ENCODE data around the gene MYH9.
"Not testable (repeated sequence)": the region's sequence is repeated elsewhere in the genome, so short reads cannot be mapped to it uniquely, and the experiment has no call there.

The MYH9 gene

DNA sequence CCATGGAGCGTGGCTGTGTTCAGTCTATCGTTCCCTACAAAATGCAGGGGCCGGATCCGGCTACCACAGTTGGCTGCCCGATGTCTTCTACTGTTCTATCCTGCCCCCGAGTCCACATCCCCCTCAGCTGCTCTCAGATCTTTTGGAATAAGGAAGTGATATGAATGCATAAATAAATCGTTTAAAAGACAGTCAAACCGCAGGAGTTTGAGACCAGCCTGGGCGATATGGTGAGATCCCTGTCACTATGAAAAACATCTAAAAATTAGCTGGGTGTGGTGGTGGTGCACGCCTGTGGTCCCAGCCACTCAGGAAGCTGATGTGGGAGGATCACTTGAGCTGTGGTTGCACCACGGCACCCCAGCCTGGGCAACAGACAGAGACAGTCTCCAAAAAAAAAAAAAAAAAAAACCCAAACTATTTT, 97.8 kb downstream of the MYH9 start:
- DNase-seq = not testable (repeated sequence)

DNA sequence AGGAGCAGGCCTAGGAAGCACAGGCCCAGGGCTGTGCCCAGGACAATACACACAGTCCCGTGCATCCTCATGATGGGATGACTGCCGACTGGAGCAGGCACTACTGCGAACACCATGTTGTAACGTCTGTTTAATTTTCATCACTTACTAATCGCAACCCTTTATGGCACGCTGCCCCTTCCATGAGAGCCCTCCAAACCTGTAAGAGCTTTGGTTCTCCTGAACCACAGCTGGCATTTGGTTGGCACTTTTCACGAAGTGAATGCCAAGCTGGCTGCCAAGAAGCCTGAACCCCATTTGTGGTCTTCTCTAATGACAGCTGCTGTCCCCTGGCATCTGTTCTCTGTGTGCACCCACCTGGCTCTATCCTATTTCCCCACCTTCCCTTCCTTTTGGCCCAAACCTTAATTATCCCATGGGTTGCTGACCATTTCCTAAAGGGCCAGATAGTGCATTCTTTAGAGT, 98.3 kb downstream of the MYH9 start:
- no peak for DNase-seq

DNA sequence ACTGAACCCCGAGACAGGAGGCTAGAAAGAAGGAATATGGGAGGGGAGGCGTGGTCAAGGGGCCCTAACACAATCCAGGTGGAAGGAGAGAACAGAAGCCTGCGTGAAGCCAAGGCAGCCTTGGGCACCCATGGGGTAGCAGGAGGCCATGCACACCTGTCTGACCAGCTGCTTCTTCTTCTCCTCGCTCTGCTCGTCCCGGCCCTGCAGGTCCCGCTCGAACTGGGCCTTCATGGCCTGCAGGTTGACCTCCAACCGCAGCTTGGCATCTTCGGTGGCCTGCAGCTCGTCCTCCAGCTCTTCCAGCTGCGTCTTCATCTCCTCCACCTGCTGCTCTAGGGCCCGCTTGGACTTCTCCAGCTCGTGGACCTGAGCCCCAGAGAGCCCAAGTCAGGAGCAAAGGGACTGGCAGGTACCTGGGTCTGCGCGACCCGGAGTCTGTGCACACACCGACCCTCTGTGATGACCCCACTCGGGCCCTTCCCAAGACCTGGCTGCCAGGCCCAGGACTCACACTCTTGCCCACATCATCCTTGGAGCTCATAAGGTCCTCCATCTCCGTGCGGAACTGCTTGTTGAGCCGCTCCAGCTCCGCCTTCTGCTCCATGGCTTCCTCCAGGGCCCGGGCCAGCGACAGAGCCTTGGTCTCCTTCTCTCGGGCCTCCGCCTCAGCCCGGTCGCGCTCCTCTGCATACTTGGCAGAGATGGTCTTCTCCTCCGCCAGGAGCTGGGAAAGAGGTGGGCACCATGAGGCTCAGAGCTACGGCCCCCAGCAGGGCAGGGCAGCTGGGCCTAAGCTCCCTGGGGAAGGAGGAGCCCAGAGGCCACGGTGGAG, 99.0 kb downstream of the MYH9 start:
- no peak for DNase-seq

DNA sequence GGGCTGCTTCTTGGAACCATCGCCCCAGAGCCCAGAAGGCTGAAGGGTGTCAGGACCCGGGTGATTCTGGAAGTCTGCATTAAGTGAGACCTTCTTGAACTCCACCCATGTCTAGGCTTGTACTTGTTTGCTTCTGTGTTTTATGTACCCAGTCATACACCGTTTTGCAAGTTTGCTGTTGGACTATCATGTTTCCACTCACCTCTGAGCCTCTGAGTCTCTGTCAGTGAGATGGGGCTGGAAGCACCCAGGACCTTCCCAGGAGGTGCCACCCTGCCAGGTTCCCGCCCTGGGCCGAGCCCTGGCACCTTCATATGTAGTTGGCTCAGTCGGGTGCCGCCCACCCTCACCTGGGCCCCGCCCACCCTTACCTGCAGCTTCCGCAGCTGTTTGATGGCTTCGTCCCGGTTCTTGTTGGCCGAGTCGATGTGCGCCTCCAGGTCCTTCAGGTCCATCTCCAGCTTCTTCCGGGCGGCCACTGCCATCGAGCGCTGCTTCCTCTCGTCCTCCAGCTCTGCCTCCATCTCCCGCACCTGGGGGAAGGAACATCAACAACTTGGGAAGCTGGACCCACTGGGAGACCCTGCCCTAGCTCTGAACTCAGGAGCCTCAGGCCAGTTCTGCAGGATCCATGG, 99.8 kb downstream of the MYH9 start:
- no peak for DNase-seq

DNA sequence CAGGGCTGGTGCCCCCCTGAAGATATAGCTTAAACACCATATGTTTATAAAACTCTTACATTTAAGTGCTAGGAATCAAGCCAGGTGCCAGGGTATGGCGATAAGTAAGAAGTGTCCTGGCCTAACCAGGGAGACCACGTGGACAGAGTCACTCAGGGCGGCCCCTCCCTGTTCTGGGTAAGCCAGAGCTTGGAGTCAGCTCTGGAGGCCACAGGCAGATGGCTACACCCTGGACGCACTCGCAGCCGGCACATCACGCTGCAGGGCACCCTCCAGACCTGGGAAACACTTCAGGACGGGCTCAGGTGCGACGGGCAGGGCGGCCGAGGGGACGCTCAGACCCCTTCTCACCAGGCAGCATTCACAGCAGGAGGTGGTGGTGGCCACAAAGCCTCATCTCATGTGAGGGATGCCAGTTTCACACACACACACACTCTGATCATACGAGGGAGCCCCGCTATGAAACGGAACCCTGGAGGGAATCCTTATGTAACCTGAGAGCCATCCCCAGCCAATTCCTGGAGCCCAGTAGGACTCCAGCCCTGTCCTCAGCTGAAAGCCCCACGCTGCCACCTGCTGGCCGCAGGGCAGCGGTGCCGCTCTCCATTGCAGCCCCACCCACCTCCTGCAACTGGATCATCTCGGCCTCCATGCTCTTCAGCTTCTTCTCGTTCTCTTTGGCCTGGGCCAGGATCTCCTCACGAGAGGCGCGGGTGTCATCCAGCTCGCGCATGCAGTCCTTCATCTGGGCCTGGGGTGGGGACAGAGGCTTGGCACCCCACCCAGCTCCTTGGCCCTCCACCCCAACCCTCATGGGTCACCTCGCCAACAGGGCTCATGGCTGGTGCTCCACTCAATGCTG, 101.4 kb downstream of the MYH9 start:
- peak; percentile 52 for DNase-seq

DNA sequence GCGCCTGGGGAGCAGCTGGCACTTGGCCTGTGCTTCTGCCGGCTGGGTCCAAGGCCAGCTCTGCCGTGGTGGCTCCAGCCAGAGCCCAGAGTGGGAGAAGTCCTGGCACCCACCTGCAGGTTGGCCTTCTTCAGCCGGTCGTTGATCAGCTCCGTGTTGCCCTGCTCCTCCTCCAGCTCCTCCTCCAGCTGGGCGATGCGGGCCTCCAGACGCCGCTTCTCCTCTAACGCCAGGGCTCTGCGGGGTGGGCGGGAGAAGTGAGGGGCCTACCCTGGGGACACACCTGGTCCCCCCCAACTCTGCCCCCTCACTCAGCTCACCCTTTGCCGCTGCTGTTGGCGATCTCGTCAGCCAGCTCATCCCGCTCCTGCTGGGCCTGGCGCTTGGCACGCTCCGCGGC, 102.2 kb downstream of the MYH9 start:
- no peak for DNase-seq

DNA sequence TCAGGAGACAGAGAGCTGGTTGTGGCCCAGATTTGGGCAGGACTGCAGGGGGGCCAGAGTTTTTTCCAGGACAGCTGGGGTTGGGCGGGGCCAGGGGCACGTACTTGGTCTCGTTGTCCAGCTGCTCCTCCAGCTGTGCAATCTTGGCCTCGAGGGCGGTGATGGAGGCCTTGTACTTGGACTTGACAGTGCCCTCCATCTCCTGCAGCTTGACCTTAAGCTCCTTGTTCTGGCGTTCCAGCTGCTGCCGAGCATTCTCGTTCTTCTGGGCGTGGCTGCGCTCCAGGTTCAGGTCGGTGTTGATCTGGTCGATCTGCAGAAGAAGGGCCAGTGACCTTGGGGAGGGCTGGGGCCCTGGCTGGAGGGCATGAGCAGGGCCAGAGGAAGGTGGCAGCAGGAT, 102.8 kb downstream of the MYH9 start:
- DNase-seq = no peak

DNA sequence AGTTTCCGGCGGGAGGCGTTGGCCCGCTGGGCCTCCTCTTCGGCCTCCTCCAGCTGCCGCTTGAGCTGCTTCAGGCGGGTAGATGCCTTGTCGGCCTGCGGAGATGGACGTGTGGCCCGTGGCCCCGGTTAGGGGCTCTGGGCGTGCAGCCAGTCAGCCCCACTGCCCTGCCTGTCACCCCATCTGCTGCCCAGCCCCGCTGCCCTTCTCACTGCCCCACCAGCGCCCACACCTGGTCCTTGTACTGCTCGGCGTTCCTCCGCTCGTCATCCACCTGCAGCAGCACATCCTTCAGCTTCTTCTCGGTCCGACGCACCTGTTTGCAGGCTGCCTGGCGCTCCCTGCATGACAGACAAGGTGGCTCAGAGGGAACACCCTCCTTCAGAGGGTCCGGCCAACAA, 103.6 kb downstream of the MYH9 start:
- DNase-seq = no peak

DNA sequence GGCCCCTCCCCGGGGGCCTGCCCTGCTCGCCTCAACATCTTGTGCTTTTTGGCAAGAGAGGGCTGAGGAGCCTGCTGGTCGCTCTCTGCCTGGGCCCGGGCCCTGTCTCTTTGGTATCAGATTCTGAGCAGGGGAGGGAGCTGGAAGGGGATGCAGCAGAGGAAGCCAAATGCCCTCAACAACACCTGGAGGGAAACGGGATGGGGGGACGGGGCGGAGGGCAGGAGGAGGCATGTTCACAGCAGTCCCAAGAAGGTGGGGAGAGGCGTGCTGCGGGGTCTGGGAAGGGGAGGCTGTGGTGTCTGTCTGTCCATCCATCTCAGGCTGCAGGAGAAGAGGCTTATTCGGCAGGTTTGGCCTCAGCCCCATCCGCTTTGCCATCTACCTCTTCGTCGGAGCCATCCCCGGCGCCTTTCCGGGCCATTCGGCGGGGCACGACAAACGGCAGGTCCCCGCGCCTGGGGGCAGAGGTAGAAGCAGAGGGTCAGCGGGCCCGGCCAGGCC, 105.4 kb downstream of the MYH9 start:
- DNase-seq = no peak

DNA sequence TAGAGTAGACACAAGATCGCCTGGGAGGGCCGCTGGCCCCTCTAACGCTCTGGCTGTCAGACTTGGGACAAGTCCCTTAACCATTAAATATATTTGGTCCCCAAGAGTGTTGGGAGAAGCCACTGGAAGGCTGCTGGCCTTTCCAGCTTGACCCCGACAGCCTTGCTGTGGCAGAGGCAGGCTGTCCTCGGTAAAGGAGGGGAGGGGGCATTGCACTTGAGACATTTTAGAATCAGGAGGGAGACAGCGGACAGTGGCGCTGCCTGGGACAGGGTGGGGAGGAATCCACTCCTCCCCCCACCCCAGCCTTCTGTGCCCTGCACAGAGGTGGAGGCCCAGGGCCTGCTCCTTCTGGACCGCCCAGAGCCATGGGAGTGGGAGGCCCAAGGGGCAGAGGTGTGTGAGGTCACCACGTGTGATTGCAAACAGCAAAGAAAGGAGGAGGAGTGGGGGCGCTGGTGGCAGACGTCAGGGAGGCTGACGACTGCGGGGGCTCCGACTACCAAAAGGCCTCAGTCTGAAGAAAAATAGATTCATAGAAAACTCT, 105.9 kb downstream of the MYH9 start:
- no peak for DNase-seq

DNA sequence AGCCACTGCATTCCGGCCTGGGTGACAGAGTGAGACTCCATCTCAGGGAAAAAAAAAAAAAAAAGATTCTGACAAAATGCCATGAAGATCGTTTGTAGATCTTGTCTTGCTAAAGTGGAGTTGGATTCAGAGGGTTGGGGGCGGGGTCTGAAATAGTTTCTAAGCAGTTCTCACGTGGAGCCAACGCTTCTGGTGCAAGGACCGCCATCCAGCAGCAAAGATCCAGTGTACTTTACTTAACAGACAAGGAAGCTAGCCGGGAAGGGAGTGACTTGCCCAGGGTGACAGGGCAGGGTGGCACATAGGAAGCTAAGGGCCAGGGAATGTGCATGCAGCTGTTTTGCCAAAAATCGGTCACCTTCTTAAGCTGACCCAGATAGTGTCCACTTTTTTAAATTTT, 107.4 kb downstream of the MYH9 start:
- no peak for DNase-seq

DNA sequence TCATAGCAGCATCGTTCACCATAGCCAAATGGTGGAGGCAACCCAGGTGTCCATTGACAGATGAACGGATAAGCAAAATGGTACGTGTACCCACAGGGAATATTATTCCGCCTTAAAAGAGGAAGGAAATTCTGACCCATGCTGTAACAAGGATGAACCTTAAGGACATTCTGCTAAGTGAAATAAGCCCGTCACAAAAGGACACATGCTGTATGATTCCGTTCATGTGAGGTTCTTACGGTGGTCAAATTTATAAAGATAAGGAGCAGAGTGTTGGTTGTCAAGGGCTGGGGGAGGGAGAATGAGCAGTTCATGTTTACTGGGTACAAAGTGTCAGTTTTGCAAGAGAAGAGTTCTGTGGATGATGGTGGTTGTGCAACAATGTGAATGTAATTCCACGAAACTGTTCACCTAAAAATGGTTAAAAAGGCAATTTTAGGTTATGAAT, 108.5 kb downstream of the MYH9 start:
- no peak for DNase-seq

DNA sequence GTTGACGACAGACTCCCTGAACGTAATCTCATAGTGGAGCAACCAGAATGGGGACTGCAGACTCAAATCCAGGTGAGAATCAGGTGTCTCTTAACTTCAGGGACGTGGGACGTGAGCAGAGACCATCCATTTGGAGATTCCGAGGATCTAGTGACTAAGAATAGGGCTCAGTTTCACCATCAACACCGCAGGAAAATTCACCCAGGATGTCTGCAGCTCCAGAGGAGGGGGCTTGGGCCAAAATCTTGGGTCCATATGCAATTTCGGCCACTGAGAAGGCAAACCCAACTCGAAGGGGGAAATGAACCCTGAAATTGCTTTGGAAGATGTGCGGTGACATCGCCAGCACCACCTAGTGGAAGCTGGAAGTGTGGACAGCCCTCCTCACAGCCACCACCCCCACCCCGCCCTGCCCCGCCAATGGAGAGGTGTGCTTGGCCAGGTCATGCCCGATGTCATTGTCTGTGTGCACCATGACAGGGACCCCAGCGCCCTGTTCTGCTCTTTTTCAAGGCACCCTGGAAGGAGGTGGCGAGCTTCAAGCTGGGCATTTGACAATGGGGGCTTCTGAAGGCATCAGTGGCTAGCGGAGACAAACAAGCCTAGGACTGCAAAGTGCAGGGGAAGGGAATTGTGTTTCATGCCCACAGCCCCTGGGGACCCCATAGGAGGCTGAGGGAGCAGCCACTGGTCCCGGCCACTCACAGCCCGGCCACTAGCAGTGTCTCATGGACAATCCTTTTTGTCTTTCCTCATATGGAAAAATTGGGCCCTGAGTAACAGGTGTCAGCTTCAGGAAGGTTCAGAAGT, 110.1 kb downstream of the MYH9 start:
- peak; percentile 41 for DNase-seq

DNA sequence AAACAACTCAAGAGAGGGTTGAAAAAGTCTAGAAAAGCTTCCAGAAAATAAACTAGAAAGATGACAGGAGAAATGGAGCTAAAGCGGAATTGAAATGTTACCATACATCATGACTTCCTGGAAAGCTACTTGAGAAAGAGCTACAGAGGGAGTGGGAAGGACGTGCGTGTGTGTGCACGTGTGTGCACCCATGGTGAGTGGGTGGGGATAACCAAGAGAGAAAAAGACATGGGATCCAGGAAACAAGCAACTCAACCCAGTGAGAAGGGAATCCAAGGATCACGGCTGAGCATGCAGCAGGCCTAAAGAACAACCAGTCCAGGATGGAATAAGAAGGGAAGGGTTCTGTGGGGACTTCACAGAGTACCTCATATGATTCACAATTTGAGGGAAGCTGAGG, 113.2 kb downstream of the MYH9 start:
- no peak for DNase-seq

DNA sequence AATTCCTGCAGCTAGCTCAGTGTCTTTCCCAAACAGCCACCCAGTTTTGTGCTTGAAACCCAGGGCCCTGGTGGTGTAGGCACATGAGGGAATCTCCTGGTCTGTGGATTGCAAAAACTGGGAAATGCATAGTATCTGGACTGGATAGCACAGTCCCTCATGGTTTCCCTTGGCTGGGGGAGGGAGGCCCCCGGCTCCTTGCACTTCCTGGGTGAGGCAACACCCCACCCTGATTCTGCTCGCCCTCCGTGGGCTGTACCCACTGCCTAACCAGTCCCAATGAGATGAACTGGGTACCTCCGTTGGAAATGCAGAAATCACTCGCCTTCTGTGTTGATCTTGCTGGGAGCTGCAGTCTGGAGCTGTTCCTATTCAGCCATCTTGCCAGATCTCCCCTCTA, 115.8 kb downstream of the MYH9 start:
- not testable (repeated sequence) for DNase-seq

DNA sequence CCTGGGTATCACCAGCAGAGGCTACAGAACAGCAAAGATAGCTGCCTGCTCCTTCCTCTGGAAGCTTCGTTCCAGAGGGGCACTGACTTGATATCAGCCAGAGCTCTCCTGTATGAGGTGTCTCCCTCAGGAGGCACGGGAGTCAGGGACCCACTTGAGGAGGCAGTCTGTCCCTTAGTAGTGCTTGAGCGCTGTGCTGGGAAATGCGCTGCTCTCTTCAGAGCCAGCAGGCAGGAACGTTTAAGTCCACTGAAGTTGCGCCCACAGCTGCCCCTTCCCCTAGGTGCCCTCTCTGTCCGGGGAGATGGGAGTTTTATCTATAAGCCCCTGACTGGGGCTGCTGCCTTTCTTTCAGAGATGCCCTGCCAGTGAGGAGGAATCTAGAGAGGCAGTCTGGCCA, 116.5 kb downstream of the MYH9 start:
- DNase-seq = not testable (repeated sequence)

DNA sequence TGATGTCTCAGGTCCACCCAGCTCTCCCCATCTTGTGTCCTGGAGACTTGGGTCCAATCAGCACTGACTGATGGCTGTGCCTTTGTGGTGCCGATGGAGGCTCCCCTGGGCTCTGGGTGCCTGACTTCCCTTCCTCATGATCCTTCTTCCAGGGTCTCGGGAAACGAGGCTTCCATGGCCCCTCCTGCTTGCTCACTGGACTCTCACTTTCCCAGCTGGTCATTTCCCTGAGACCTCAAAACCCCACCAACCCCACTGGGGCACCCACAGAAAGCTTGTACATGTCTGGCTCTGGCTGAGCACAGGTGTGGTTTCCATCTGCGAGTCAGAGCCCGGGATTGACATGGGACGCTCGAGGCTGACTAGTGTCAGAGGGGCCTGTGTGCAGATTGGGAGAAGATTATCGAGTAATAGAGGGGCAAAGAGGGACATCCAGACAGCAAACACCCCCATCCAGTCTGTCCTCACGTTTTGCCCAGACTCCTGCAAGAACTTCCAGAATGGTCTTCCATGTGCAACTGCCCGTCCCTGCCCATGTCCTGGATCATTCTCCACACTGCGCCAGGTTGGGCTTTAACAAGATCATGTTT, 119.8 kb downstream of the MYH9 start:
- no peak for DNase-seq

DNA sequence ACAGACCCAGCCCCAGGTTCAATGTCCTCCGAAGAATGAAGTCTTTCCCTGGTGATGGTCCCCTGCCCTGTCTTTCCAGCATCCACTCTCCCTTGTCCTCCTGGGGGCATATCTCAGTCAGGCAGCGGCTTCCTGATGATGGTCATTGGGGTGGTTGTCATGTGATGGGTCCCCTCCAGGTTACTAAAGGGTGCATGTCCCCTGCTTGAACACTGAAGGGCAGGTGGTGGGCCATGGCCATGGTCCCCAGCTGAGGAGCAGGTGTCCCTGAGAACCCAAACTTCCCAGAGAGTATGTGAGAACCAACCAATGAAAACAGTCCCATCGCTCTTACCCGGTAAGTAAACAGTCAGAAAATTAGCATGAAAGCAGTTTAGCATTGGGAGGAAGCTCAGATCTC, 120.7 kb downstream of the MYH9 start:
- DNase-seq = no peak

DNA sequence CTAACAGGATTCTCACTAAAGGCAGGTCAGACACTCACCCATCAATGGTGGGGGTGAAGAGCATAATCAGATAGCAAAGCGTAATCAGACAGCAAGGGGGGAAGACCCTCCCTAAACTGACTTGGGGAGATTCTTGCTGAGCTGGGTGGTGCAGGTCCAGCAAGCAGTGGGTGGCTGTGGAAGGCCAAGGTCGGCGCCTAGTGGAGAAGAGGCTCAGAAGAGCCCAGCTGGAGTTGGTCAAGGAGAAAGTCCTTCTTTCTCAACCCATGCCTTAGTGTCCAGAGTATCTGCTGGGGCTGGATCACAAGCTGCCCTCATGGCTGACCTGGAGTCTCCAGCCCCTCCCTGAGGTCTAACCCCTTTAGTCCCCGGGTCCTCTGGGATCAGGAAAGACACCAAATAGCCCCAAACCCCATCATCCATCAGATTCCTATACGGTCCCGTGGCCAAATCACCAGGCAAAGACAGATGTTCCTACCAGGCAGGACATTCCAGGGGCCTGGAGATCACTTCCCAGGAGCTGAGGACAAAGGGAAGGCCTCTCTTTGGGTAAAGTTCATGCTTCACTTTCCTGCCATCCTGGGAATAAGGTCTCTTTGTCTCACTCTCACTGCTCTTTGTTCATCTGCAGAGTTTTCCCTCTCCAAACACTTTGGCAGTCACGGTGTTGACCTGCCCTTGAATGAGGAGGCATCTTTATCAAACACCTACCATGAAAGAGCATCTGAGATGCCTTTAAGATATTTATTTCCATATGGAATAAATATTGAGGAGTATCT, 123.7 kb downstream of the MYH9 start:
- not testable (repeated sequence) for DNase-seq

DNA sequence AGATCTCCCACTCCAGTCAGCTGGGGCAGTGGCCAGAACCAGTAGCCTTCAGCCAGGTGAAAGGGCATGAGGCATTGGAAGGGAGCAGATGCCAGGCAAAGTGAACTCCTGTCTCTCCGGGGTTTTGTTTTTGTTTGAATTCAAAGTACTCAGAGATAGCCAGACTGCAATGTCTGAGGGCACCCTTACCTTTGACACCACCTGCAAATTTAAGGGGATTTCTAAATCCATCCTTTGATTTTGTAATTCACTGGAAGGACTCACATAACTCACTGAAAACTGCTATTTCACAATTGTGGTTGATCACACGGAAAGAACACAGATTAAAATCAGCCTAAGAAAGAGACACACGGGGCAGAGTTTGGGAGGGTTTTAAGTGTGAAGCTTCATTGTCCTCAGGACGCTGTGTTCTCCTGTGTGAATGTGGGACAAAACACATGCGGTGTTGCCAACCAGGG, 124.5 kb downstream of the MYH9 start:
- DNase-seq = not testable (repeated sequence)

DNA sequence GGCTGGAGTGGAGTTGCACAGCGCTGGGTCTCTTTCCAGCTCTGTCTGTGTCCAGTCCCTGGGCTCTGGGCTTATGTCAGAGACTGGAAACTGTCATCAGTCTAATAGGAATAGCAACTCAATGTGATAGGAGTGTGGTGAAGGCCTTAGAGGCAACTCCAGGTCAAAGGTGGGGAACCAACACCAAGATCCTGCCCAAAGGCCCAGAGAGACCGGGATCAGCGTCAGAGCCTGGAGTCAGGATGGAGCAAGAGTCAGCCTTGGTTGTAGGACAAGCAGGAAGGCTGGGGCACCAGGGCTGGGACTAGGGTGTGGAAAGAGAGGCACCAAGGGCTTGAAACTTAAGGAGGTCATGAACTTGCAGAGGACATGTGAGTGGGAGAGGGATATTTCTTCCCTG, 125.5 kb downstream of the MYH9 start:
- DNase-seq = not testable (repeated sequence)
